ENCODE data around the gene OR3A2.
"Not testable (repeated sequence)": the region's sequence is repeated elsewhere in the genome, so short reads cannot be mapped to it uniquely, and the experiment has no call there.

OR3A2 gene

DNA sequence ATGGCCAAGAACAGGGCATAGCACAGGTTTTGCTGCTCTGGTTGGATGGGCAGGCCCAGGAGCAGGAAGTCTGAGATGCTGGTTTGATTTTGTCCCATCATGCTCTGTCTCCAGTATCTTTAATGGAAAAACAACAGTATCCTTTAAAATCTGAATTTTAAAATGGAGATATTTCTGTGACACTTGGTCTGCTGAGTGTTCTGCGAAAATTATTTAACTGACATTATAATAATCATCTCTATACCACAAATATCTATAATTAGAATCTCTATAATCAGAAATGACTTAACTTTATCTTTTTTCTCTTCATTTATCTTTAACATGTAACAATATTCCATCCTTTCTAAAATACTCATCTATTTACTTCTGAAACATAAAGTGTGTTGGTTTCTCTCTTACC lies 12.2 kb upstream of the OR3A2 start, which contains the start of gene OR1E1:
Gene OR1E1, minus strand, starts transcription at position 101 of the 400 bp plus-strand sequence. Its CDS starts 0 bp downstream, at position 101.
- H3K36me3 ChIP-seq (ENCODE audit: control insufficient read depth in 5 of 5, insufficient read depth in 5 of 5, low read length in 5 of 5): no peaks in the 10 kb centered on the region
- H3K9me3 ChIP-seq (ENCODE audit: control insufficient read depth in 5 of 5, low read length in 5 of 5): no peaks in the 10 kb centered on the region
- no peak within 1 kb of the TSS for H3K9ac ChIP-seq (ENCODE audit: low read length in 5 of 5)
- H3K4me3 ChIP-seq (ENCODE audit: low read depth in 1 of 5, low read length in 5 of 5): no peak within 1 kb of the TSS
- H3K4me1 ChIP-seq (ENCODE audit: control insufficient read depth in 5 of 5, insufficient read depth in 5 of 5, low read length in 5 of 5): no peaks in the 10 kb centered on the region
- no peak within 1 kb of the TSS for H3K27ac ChIP-seq (ENCODE audit: low read depth, low read length)
- peaks cover 0 to 4% (median 0%) of the 10 kb centered on the region in 5 donors for H3K27me3 ChIP-seq (ENCODE audit: control insufficient read depth in 5 of 5, insufficient read depth in 4 of 5, low read length in 5 of 5)

DNA sequence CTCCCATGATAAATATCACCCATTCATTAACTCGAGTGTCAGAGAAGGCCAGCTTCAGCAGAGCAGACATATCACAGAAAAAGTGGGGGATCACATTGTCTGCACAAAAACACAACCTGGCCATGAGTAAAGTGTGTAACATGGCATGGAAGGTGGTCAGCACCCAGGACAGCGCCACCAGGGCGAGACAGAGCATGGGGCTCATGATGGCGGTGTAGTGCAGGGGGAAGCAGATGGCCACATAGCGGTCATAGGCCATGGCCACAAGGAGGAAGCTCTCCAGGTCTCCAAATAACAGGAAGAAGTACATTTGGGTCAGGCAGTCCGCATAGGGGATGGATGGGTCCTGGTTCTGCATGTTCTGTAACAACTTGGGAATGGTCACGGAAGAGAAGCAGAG lies 11.7 kb upstream of the OR3A2 start:
- H3K4me1 ChIP-seq (ENCODE audit: control insufficient read depth in 5 of 5, insufficient read depth in 5 of 5, low read length in 5 of 5); H3K27ac ChIP-seq (ENCODE audit: low read depth, low read length); H3K27me3 ChIP-seq (ENCODE audit: control insufficient read depth in 5 of 5, insufficient read depth in 4 of 5, low read length in 5 of 5); H3K9ac ChIP-seq (ENCODE audit: low read length in 5 of 5); H3K4me3 ChIP-seq (ENCODE audit: low read depth in 1 of 5, low read length in 5 of 5); H3K9me3 ChIP-seq (ENCODE audit: control insufficient read depth in 5 of 5, low read length in 5 of 5); H3K36me3 ChIP-seq (ENCODE audit: control insufficient read depth in 5 of 5, insufficient read depth in 5 of 5, low read length in 5 of 5): not testable (repeated sequence)

DNA sequence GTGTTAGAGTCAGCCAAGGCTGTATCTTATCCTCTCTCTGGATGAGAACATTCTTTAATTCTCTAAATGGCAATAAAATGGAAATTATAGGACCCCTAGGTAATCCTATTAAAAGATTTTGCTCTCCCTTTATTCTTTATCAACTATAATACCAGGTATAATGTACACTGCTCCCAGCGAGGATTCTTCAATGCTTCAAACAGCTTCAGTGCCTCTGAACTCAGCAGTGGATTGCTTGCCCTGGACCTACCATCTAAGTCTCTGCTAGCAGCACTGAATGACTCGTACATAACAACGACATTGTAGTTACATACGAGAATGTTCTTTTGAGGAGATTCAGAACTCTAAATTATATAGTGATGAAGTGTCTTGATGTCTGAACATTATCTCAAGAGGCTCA lies 3.7 kb upstream of the OR3A2 start:
- no peak overlapping the region for H3K27ac ChIP-seq (ENCODE audit: low read depth, low read length)
- H3K36me3 ChIP-seq (ENCODE audit: control insufficient read depth in 5 of 5, insufficient read depth in 5 of 5, low read length in 5 of 5): no peaks in the 10 kb centered on the region
- H3K27me3 ChIP-seq (ENCODE audit: control insufficient read depth in 5 of 5, insufficient read depth in 4 of 5, low read length in 5 of 5): peaks cover 4 to 13% (median 8%) of the 10 kb centered on the region in 5 donors
- peaks cover 0 to 5% (median 2%) of the 10 kb centered on the region in 5 donors for H3K9me3 ChIP-seq (ENCODE audit: control insufficient read depth in 5 of 5, low read length in 5 of 5)
- H3K4me3 ChIP-seq (ENCODE audit: low read depth in 1 of 5, low read length in 5 of 5): no peak overlapping the region
- no peak overlapping the region for H3K9ac ChIP-seq (ENCODE audit: low read length in 5 of 5)
- H3K4me1 ChIP-seq (ENCODE audit: control insufficient read depth in 5 of 5, insufficient read depth in 5 of 5, low read length in 5 of 5): peaks cover 0 to 8% (median 0%) of the 10 kb centered on the region in 5 donors

DNA sequence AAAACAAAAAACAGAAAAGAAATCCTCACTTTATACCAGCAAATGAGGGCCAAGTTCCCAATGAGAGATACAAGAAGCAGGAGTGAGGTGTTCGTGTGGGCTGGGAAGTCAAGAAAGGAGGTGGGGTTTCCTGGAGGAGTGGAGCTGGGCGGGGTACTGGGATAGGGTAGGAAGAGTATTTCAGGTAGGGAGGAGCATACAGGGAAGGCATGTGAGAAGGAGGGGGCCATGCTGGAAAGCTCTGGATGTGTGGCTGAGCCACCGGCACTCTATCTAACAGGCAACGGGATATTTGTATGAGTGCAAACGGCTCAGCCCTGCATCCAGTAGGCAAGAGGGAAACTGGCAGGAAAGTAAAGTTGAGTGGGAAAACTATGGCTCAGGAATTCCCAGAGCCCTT lies 4.2 kb downstream of the OR3A2 start:
- H3K9ac ChIP-seq (ENCODE audit: low read length in 5 of 5): no peak overlapping the region
- peaks cover 0 to 24% (median 15%) of the 10 kb centered on the region in 5 donors for H3K27me3 ChIP-seq (ENCODE audit: control insufficient read depth in 5 of 5, insufficient read depth in 4 of 5, low read length in 5 of 5)
- H3K36me3 ChIP-seq (ENCODE audit: control insufficient read depth in 5 of 5, insufficient read depth in 5 of 5, low read length in 5 of 5): no peaks in the 10 kb centered on the region
- H3K27ac ChIP-seq (ENCODE audit: low read depth, low read length): no peak overlapping the region
- H3K4me3 ChIP-seq (ENCODE audit: low read depth in 1 of 5, low read length in 5 of 5): no peak overlapping the region
- H3K9me3 ChIP-seq (ENCODE audit: control insufficient read depth in 5 of 5, low read length in 5 of 5): no peaks in the 10 kb centered on the region
- peaks cover 0 to 8% (median 0%) of the 10 kb centered on the region in 5 donors for H3K4me1 ChIP-seq (ENCODE audit: control insufficient read depth in 5 of 5, insufficient read depth in 5 of 5, low read length in 5 of 5)

DNA sequence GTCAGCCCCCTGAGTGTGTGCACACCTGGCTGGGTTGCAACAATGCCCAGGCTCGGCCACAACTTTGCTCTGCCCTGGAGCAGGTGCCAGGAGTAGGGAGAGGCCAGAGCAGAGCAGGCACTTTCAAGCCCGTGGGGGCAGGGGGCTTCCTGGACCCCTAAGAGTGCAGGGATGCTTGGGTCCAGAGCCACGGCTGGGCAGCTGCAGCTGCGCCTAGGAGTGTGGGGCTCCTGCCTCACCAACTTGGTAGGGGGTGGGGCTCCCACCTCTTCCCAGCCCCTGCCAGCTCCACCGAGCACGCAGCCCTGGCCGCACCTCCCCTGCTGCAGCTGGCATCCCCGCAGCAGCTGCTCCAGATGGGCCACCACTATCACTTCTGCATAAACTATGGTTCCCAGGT lies 7.8 kb downstream of the OR3A2 start:
- no peak overlapping the region for H3K9ac ChIP-seq (ENCODE audit: low read length in 5 of 5)
- no peak overlapping the region for H3K4me3 ChIP-seq (ENCODE audit: low read depth in 1 of 5, low read length in 5 of 5)
- peaks cover 0 to 12% (median 6%) of the 10 kb centered on the region in 5 donors for H3K27me3 ChIP-seq (ENCODE audit: control insufficient read depth in 5 of 5, insufficient read depth in 4 of 5, low read length in 5 of 5)
- no peaks in the 10 kb centered on the region for H3K36me3 ChIP-seq (ENCODE audit: control insufficient read depth in 5 of 5, insufficient read depth in 5 of 5, low read length in 5 of 5)
- no peak overlapping the region for H3K27ac ChIP-seq (ENCODE audit: low read depth, low read length)
- H3K9me3 ChIP-seq (ENCODE audit: control insufficient read depth in 5 of 5, low read length in 5 of 5): peaks cover 0 to 7% (median 0%) of the 10 kb centered on the region in 5 donors
- H3K4me1 ChIP-seq (ENCODE audit: control insufficient read depth in 5 of 5, insufficient read depth in 5 of 5, low read length in 5 of 5): no peaks in the 10 kb centered on the region

DNA sequence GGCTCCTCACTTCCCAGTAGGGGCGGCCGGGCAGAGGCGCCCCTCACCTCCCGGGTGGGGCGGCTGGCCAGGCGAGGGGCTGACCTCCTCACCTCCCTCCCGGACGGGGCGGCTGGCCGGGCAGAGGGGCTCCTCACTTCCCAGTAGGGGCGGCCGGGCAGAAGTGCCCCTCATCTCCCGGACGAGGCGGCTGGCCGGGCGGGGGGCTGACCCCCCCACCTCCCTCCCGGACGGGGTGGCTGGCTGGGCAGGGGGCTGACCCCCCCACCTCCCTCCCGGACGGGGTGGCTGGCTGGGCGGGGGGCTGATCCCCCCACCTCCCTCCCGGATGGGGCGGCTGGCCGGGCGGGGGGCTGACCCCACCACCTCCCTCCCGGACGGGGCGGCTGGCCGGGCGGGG lies 14.9 kb downstream of the OR3A2 start:
- H3K4me1 ChIP-seq (ENCODE audit: control insufficient read depth in 5 of 5, insufficient read depth in 5 of 5, low read length in 5 of 5); H3K27ac ChIP-seq (ENCODE audit: low read depth, low read length); H3K9me3 ChIP-seq (ENCODE audit: control insufficient read depth in 5 of 5, low read length in 5 of 5); H3K36me3 ChIP-seq (ENCODE audit: control insufficient read depth in 5 of 5, insufficient read depth in 5 of 5, low read length in 5 of 5); H3K9ac ChIP-seq (ENCODE audit: low read length in 5 of 5); H3K27me3 ChIP-seq (ENCODE audit: control insufficient read depth in 5 of 5, insufficient read depth in 4 of 5, low read length in 5 of 5); H3K4me3 ChIP-seq (ENCODE audit: low read depth in 1 of 5, low read length in 5 of 5): not testable (repeated sequence)

DNA sequence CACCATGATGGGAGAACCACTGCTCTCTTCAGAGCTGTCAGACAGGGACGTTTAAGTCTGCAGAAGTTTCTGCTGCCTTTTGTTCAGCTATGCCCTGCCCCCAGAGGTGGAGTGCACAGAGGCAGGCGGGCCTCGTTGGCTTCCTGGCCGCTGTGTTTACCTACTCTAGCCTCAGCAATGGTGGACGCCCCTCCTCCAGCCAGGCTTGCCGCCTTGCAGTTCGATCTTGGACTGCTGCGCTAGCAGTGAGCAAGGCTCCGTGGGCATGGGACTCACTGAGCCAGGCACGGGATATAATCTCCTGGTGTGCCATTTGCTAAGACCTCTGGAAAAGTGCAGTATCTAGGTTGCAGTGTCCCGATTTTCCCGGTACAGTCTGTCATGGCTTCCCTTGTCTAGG lies 43.3 kb downstream of the OR3A2 start:
- not testable (repeated sequence) for H3K36me3 ChIP-seq (ENCODE audit: control insufficient read depth in 5 of 5, insufficient read depth in 5 of 5, low read length in 5 of 5); H3K4me1 ChIP-seq (ENCODE audit: control insufficient read depth in 5 of 5, insufficient read depth in 5 of 5, low read length in 5 of 5); H3K27ac ChIP-seq (ENCODE audit: low read depth, low read length); H3K9ac ChIP-seq (ENCODE audit: low read length in 5 of 5); H3K27me3 ChIP-seq (ENCODE audit: control insufficient read depth in 5 of 5, insufficient read depth in 4 of 5, low read length in 5 of 5); H3K4me3 ChIP-seq (ENCODE audit: low read depth in 1 of 5, low read length in 5 of 5)
- peaks cover 0 to 13% (median 8%) of the 10 kb centered on the region in 5 donors for H3K9me3 ChIP-seq (ENCODE audit: control insufficient read depth in 5 of 5, low read length in 5 of 5)

DNA sequence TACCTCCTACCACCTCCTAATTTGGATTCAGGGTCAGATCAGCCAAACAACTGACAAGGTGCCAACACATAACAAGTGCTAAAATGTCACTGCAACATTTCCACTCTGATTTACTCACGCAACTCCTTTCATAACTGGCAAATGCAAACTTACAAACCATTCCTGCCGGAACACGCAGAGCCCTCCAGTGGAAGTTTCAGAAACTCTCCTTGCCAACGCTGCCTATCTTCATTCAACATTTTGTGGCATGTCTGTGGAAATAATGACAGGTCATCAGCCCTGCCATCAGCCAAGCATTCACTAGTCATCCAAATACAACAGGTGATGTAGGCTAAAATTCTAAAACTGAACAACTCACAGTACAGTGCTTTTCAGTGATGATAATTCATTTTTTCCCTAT lies 50.2 kb downstream of the OR3A2 start:
- Histone ChIP-seq H3K36me3 (ENCODE audit: control insufficient read depth in 5 of 5, insufficient read depth in 5 of 5, low read length in 5 of 5) (no peaks in the 10 kb centered on the region), H3K9ac (ENCODE audit: low read length in 5 of 5) (no peak overlapping the region), H3K9me3 (ENCODE audit: control insufficient read depth in 5 of 5, low read length in 5 of 5) (peaks cover 0 to 3% (median 0%) of the 10 kb centered on the region in 5 donors), H3K4me1 (ENCODE audit: control insufficient read depth in 5 of 5, insufficient read depth in 5 of 5, low read length in 5 of 5) (no peaks in the 10 kb centered on the region), H3K27me3 (ENCODE audit: control insufficient read depth in 5 of 5, insufficient read depth in 4 of 5, low read length in 5 of 5) (no peaks in the 10 kb centered on the region), H3K4me3 (ENCODE audit: low read depth in 1 of 5, low read length in 5 of 5) (no peak overlapping the region), H3K27ac (ENCODE audit: low read depth, low read length) (no peak overlapping the region)

DNA sequence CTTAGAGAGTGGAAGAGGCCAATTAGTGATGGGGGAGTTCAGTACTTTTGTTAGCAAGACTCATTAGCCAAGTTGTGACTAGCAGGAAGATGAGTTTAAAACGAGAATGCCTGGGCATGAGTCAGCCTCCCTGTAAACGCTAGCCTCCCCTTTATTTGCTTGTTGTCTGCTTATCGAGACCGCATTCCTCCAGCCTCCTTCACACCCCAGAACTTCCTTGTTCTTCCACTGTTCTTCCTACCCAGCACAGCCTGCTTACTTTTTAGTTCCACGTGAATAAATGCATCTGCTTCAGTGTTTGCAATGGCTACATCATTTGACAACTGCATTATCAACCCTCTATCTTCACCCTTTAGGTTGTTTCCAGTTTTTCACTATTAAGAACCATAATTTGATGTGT lies 67.8 kb downstream of the OR3A2 start:
- Histone ChIP-seq H3K27ac (ENCODE audit: low read depth, low read length) (no peak overlapping the region), H3K36me3 (ENCODE audit: control insufficient read depth in 5 of 5, insufficient read depth in 5 of 5, low read length in 5 of 5) (no peaks in the 10 kb centered on the region), H3K4me1 (ENCODE audit: control insufficient read depth in 5 of 5, insufficient read depth in 5 of 5, low read length in 5 of 5) (no peaks in the 10 kb centered on the region), H3K4me3 (ENCODE audit: low read depth in 1 of 5, low read length in 5 of 5) (no peak overlapping the region), H3K27me3 (ENCODE audit: control insufficient read depth in 5 of 5, insufficient read depth in 4 of 5, low read length in 5 of 5) (no peaks in the 10 kb centered on the region), H3K9me3 (ENCODE audit: control insufficient read depth in 5 of 5, low read length in 5 of 5) (no peaks in the 10 kb centered on the region), H3K9ac (ENCODE audit: low read length in 5 of 5) (no peak overlapping the region)

DNA sequence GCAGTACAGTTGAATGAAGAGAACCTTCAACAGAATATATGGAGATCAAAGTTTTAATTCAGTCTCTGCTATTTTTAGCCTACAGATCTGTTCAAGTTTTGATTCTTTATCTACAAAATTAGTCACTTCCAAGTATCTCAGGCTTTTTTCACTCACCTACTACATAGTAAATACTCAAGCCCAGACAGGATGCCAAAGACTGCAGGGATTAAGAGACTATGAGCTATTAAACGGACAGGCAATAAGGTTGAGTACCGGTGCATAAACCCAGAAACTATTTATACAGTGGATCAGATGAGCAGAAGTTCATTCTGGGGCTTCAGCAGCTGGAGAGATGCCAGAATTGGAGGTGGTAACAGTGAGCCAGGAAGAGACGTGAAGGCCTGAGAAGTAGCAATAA lies 69.3 kb downstream of the OR3A2 start:
- Histone ChIP-seq H3K27ac (ENCODE audit: low read depth, low read length) (no peak overlapping the region), H3K9ac (ENCODE audit: low read length in 5 of 5) (no peak overlapping the region), H3K27me3 (ENCODE audit: control insufficient read depth in 5 of 5, insufficient read depth in 4 of 5, low read length in 5 of 5) (peaks cover 0 to 3% (median 0%) of the 10 kb centered on the region in 5 donors), H3K9me3 (ENCODE audit: control insufficient read depth in 5 of 5, low read length in 5 of 5) (no peaks in the 10 kb centered on the region), H3K4me3 (ENCODE audit: low read depth in 1 of 5, low read length in 5 of 5) (no peak overlapping the region), H3K36me3 (ENCODE audit: control insufficient read depth in 5 of 5, insufficient read depth in 5 of 5, low read length in 5 of 5) (no peaks in the 10 kb centered on the region), H3K4me1 (ENCODE audit: control insufficient read depth in 5 of 5, insufficient read depth in 5 of 5, low read length in 5 of 5) (no peaks in the 10 kb centered on the region)

DNA sequence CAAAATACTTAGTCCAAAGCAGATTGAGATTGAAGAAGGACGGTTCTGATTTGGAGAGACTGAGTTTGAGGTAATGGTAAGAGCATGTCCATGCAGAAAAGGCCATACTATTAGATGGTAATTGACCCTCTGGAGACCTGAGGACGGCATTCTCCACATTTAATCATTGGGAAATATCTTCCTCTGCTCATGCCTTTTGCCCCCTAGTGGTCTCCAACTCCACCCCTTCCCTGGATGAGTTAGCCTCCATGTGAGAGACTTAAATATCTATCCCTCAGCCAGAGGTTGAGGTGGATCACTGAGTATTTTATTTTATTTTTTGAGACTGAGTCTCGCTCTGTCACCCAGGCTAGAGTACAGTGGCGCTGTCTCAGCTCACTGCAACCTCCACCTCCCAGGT lies 77.5 kb downstream of the OR3A2 start:
- no peaks in the 10 kb centered on the region for H3K36me3 ChIP-seq (ENCODE audit: control insufficient read depth in 5 of 5, insufficient read depth in 5 of 5, low read length in 5 of 5)
- no peaks in the 10 kb centered on the region for H3K4me1 ChIP-seq (ENCODE audit: control insufficient read depth in 5 of 5, insufficient read depth in 5 of 5, low read length in 5 of 5)
- no peak overlapping the region for H3K27ac ChIP-seq (ENCODE audit: low read depth, low read length)
- H3K9ac ChIP-seq (ENCODE audit: low read length in 5 of 5): no peak overlapping the region
- no peak overlapping the region for H3K4me3 ChIP-seq (ENCODE audit: low read depth in 1 of 5, low read length in 5 of 5)
- peaks cover 0 to 6% (median 0%) of the 10 kb centered on the region in 5 donors for H3K27me3 ChIP-seq (ENCODE audit: control insufficient read depth in 5 of 5, insufficient read depth in 4 of 5, low read length in 5 of 5)
- no peaks in the 10 kb centered on the region for H3K9me3 ChIP-seq (ENCODE audit: control insufficient read depth in 5 of 5, low read length in 5 of 5)
